Activated CD4-positive, alpha-beta T cell treated with anti-CD3 and anti-CD28 coated beads, Interleukin-2, Interleukin-4, amounts not matched to agents 100 ng/mL and 50 ng/mL, durations not matched to agents 16 hours and 8 hours (primary cell): Measurements from ENCODE around the gene GABPA.
"Not testable (repeated sequence)": the region's sequence is repeated elsewhere in the genome, so short reads cannot be mapped to it uniquely, and the experiment has no call there.

Experiments used
- DNase-seq: peaks from one replicate; pipeline ENCODE4 v3.0.0-alpha.2; 2020; ENCODE audit warnings: low spot score

Gene GABPA

GRCh38 chr21:25734904-25735645 lies at the start of gene GABPA, which contains the start of gene ATP5PF:
Gene GABPA, plus strand, starts transcription at chr21:25734972. Its CDS starts 6,627 bp downstream, at chr21:25741599.
Gene ATP5PF, minus strand, starts transcription at chr21:25734904. Its CDS starts 5,110 bp downstream, at chr21:25729794.
- DNase-seq: peak; percentile 98

GRCh38 chr21:25687787-25688186 lies 47.0 kb upstream of the GABPA start:
- no peak for DNase-seq

DNA sequence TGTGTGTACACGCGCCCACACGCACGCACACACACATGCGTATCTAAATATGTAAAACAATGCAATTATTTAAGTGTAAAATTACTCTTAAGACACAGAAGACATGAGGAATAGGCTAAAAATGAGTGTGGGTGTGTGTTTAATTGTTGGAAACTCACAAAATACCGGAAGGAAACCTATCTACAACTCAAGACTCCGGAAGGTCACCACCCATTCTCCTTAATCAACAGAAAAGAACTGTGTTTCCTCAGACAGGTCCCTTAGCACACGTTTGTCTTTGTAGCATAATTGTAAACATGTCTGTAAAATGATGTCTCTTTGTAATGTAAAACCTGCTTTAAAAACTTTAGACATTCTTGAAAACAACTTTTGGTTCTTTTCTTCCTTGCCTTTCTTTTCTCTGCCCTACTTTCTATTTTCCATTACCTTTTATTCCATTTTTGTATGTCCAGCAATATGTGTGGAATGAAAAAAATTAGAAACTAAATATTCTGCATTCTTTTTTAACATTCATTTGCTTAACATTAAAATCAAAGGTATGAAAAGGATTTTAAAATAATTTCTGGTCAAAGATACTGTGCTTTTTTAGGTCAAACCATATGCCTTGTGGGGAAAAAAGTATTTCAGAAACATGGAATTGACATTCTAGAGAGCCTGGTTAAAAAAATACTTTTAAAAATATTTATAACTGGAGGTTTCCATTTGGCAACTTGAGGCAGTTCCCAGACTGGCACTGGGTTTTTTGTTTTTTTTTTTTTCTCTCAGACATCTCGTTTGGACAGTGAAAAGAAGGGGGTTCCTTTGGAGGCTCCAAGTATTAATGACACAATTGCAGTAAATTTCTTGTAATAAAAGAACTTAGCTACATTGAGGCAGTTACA lies 46.3 kb upstream of the GABPA start:
- no peak for DNase-seq

DNA sequence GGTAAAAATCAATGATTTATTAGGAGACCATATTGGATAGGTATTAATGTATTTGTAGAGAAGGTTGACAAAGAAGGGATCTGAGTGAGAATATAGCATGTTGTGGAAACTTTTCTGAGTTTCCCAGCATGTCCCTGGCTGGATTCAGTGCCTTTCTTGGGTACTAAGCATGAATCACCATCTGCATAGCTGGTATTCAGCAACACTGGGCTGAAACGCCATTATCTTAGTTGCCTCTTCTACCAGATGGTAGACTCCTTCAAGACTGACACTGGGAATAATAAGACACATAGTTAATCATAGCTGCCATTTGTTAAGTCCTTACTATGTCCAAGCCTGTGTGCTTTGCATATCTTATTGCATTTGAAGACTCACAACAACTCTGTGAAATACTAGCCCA lies 45.5 kb upstream of the GABPA start:
- DNase-seq: no peak

- DNase-seq: no peak
Observed at GRCh38 chr21:25691976-25692375, 42.8 kb upstream of the GABPA start.

- DNase-seq: not testable (repeated sequence)
Observed at GRCh38 chr21:25695461-25695860, 39.3 kb upstream of the GABPA start.

DNA sequence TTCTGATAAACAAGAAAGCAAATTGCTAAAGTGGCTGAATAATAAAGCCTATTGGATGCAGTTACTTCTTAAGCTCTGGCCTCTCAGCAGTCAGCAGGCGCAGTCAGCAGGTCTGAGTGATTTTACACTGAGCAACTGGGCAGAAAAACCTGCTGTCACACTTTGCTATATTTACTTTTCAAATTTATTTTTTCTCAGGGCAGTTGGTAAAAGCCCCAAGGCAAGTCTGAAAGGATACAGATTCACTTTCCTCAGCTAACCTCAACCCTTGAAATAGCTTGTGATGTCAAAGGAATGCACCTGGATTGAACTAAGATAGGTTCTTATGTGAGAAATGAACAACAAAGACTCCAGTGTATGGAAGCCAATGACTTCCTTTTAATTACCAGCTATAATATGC lies 34.0 kb upstream of the GABPA start:
- no peak for DNase-seq

- DNase-seq: no peak
Observed at GRCh38 chr21:25701529-25701928, 33.2 kb upstream of the GABPA start.

GRCh38 chr21:25708467-25709065 lies 26.2 kb upstream of the GABPA start:
- peak; percentile 42 for DNase-seq

GRCh38 chr21:25709684-25710265 lies 25.0 kb upstream of the GABPA start:
- no peak for DNase-seq

DNA sequence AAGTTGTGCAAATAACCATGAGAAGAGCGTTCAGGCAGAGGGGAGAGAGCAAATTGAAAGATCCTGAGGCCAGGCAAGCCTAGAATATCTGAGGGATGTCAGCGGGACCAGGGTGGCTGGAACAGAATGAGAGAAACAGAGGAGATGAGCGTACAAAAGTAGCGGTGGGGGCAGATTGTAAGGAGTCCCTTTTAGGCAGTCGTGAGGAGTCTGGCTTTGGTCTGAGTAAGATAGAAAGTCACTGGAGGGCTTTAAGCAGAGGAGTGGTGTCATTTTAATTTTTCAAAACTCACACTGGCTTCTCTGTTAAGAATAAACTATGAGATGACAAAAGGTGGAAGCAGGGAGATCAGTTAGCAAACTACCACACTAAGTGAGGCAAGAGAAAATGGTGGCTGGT lies 24.2 kb upstream of the GABPA start:
- no peak for DNase-seq

- DNase-seq: not testable (repeated sequence)
Observed at GRCh38 chr21:25714066-25714465, 20.7 kb upstream of the GABPA start.

- no peak for DNase-seq
Observed at GRCh38 chr21:25717491-25718147, 17.2 kb upstream of the GABPA start.

GRCh38 chr21:25721987-25722386 lies 12.8 kb upstream of the GABPA start:
- DNase-seq: no peak

GRCh38 chr21:25722631-25723030 lies 12.1 kb upstream of the GABPA start:
- no peak for DNase-seq

- no peak for DNase-seq
Observed at GRCh38 chr21:25732091-25732760, 2.5 kb upstream of the GABPA start.

- DNase-seq: peak; percentile 26
Observed at GRCh38 chr21:25733859-25734653, 716 bp upstream of the GABPA start.

- no peak for DNase-seq
Observed at GRCh38 chr21:25734654-25734903, 193 bp upstream of the GABPA start.

DNA sequence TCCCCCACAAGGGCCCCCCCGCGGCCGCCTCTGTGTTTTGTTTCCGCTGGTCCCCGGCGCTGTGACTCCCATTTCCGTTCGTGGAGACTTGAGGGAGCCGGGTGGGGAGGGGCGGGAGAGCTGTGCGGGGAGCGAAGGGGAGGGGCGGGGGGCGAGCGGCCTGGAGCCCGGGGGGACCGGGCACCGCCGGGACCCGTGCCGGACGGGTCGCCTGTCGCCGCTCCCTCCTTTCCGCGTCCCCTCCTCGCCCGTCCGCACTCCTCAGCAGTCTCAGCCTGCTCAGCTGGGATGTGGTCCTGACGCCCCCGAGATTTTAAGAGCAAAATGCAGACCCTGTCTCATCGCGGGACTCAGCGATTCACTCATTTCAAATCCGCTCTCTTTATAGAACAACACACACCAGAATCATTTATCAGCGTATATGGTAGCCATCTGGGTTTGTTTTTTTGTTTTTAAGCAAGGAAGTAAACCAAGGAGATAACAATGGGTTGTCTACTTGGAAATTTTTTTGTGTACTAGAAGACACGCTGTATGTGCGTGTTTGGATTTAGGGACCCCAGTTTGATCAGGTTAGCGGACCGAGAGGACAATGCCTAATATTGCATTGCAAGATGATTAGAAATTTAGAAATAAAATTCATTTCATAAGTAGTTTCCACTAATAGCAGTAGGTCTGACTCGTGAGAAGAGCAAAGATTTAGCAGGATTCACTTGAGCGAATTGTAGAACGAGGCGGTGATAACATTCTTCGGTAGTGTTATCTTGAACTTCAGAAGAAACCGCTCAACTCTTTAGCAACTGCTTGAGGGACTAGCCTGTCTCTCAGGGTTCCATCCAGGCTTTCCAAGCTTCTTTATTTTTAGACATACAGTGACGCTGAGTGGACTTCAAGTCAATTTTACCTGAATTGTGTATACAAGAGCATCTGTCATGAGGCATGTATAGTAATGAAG lies 1.1 kb downstream of the GABPA start:
- peak; percentile 74 for DNase-seq
